ENCODE results near the gene ZNF655. TPM values are rescaled to one million over a fixed set of nuclear protein-coding genes. Genes with fewer than 3 reads are reported as not detected.

The ZNF655 gene, protein sequence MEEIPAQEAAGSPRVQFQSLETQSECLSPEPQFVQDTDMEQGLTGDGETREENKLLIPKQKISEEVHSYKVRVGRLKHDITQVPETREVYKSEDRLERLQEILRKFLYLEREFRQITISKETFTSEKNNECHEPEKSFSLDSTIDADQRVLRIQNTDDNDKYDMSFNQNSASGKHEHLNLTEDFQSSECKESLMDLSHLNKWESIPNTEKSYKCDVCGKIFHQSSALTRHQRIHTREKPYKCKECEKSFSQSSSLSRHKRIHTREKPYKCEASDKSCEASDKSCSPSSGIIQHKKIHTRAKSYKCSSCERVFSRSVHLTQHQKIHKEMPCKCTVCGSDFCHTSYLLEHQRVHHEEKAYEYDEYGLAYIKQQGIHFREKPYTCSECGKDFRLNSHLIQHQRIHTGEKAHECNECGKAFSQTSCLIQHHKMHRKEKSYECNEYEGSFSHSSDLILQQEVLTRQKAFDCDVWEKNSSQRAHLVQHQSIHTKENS
- total RNA-seq, result 100 to 1,000 TPM; 109 to 111 TPM

GRCh38 chr7:99558306-99559174 is at the start of gene ZNF655:
Gene ZNF655 (plus strand): TSS chr7:99558642. CDS start chr7:99560560, 1,918 bp downstream.

GRCh38 chr7:99551767-99552463 is 6.5 kb upstream of the ZNF655 start, which contains the start of gene FAM200A:
Gene FAM200A (minus strand): TSS chr7:99552114. CDS start chr7:99548407, 3,707 bp downstream.

GRCh38 chr7:99597762-99598501 is 39.5 kb downstream of the ZNF655 start, which contains the start of gene TMEM225B:
Gene TMEM225B (plus strand): TSS chr7:99598267. CDS start chr7:99604389, 6,122 bp downstream.

DNA sequence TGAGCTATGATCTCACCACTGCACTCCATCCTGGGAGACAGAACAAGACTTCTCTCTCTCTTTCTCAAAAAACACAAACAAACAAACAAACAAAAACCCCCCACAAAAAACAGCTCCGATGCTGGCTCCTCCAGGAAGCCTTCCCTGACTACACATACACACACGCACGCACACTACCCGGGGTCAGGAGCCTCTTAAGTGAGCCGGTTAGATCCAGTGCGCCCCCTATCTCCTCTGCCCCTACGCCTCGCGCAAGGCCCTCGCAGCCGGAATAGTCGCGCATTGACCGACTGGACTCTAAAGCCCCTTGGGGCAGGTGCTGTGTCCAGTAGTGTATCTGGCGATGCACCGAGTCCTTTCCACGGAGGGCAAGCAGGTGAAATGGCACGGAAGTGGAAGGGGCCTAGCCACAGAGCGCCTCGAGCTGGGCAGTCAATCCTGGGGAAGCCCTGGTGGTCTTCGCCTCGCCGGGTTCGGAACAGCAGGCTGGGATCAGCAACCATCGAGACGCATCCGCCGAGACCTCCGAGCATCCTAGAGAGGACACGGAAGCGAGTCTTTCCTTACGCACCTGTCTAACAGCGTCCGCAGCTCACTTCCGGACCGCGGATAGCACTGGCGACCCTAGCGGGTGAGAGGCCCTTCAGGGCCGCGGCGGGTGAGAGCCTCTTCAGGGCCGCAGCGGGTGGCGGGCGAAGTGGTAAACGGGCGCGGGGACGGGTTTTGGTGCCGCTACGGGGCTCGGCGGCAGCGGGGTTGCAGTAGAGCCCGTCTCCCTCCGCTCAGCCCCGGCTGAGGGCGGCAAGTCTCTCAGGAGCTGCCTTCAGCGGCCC is 58.1 kb downstream of the ZNF655 start, which contains the start of gene ZSCAN25:
Gene ZSCAN25, plus strand, starts transcription at position 588 of the 833 bp plus-strand sequence. CDS start 2,661 bp downstream, outside the sequence.

Other genes with a start within 250 kb of the ZNF655 start
- gene ARPC1A, start 232.7 kb upstream of the ZNF655 start, total RNA-seq, result 10 to 100 TPM; 44.8 to 48.3 TPM
- gene ARPC1B, start 183.9 kb upstream of the ZNF655 start, total RNA-seq, result 100 to 1,000 TPM; 348 to 354 TPM
- gene PDAP1, start 150.0 kb upstream of the ZNF655 start, total RNA-seq, result 10 to 100 TPM; 85.6 to 94.1 TPM
- 10 to 100 TPM; 77.8 to 79.3 TPM for gene BUD31, start 149.7 kb upstream of the ZNF655 start, total RNA-seq
- 10 to 100 TPM in 1 of 2 experiments, 1 to 10 TPM in 1; 9.7 to 10.0 TPM for gene PTCD1, start 119.8 kb upstream of the ZNF655 start, total RNA-seq
- gene CPSF4, start 119.7 kb upstream of the ZNF655 start, total RNA-seq, result 10 to 100 TPM; 61.2 to 63.5 TPM
- gene ATP5MF, start 92.5 kb upstream of the ZNF655 start, total RNA-seq, result 100 to 1,000 TPM; 340 to 354 TPM
- gene ZNF789, start 85.8 kb upstream of the ZNF655 start, total RNA-seq, result 10 to 100 TPM; 23.8 to 26.8 TPM
- gene ZNF394, start 58.4 kb upstream of the ZNF655 start, total RNA-seq, result 10 to 100 TPM; 61.2 to 64.8 TPM
- 10 to 100 TPM; 11.2 to 11.8 TPM for gene ZKSCAN5, start 54.0 kb upstream of the ZNF655 start, total RNA-seq
- gene FAM200A, start 6.5 kb upstream of the ZNF655 start, total RNA-seq, result 1 to 10 TPM; 5.2 to 5.8 TPM
- 1 to 10 TPM in 1 of 2 experiments, under 1 TPM in 1; 0.65 to 1.3 TPM for gene TMEM225B, start 39.6 kb downstream of the ZNF655 start, total RNA-seq
- gene ZSCAN25, start 58.3 kb downstream of the ZNF655 start, total RNA-seq, result 10 to 100 TPM; 31.2 to 33.8 TPM
- not detected for gene CYP3A5, start 121.4 kb downstream of the ZNF655 start, total RNA-seq
- not detected for gene CYP3A7, start 176.6 kb downstream of the ZNF655 start, total RNA-seq
- gene CYP3A4, start 225.5 kb downstream of the ZNF655 start, total RNA-seq, result not detected

Measured in activated naive CD4-positive, alpha-beta T cell treated with anti-CD3 and anti-CD28 coated beads, Interleukin-2, amount 10 ng/mL, durations not matched to agents 5 hours and 36 hours (primary cell).